ENCODE measurements around the gene BSND.

BSND gene

GRCh38 chr1:54977533-54978297 is 21.0 kb upstream of the BSND start (continued):
- no peak for TF ChIP-seq ZNF426 (tag by site-specific recombination; IDR thresholded peaks at IDR 0.05)

GRCh38 chr1:54978528-54979326 is 20.0 kb upstream of the BSND start:
- ChIA-PET CTCF (interaction anchor here (0.6 to 3.7 kb wide), 6 partner anchors 17 to 67 kb away, joined by 3 to 16 read pairs (median 6); no protein-coding TSS in a partner anchor), POLR2A (interaction anchor here (0.6 kb wide), 1 partner anchor 33 kb away, joined by 3 read pairs; no protein-coding TSS in a partner anchor)
- Histone ChIP-seq H3K36me3 (ENCODE audit: control insufficient read depth in 2 of 2, insufficient read depth in 1 of 2, low read length in 2 of 2) (no peaks in the 10 kb centered on the region), H3K27ac (ENCODE audit: extremely low read depth, low read depth, low read length) (no peak overlapping the region), H3K4me1 (ENCODE audit: control insufficient read depth, insufficient read depth, low read length) (peaks cover 2% of the 10 kb centered on the region; the same call in 1 of the 2 replicates), H3K9me3 (ENCODE audit: control insufficient read depth, insufficient read depth, low read depth, low read length) (no peaks in the 10 kb centered on the region), H3K4me3 (ENCODE audit: low read depth, low read length) (no peak overlapping the region)
- TF ChIP-seq BCL11A (tag by site-specific recombination; IDR thresholded peaks at IDR 0.05; ENCODE audit: low read depth) (no peak), ZNF677 (tag by site-specific recombination; IDR thresholded peaks at IDR 0.05) (no peak), ZNF155 (tag by site-specific recombination; IDR thresholded peaks at IDR 0.05) (no peak), ZNF792 (tag by site-specific recombination; IDR thresholded peaks at IDR 0.05) (no peak), ZNF510 (tag by site-specific recombination; IDR thresholded peaks at IDR 0.05; ENCODE audit: insufficient replicate concordance) (no peak), ZNF830 (tag by site-specific recombination; IDR thresholded peaks at IDR 0.05; ENCODE audit: low read depth) (no peak), PRDM10 (tag by site-specific recombination; IDR thresholded peaks at IDR 0.05) (peak; percentile 45; the same call in 1 of the 2 replicates), ZNF112 (tag by site-specific recombination; IDR thresholded peaks at IDR 0.05) (no peak), PRDM1 (tag by site-specific recombination; IDR thresholded peaks at IDR 0.05) (no peak)

- Histone ChIP-seq H3K4me3 (ENCODE audit: low read depth, low read length) (no peak overlapping the region), H3K9me3 (ENCODE audit: control insufficient read depth, insufficient read depth, low read depth, low read length) (no peaks in the 10 kb centered on the region), H3K27ac (ENCODE audit: extremely low read depth, low read depth, low read length) (no peak overlapping the region), H3K4me1 (ENCODE audit: control insufficient read depth, insufficient read depth, low read length) (peaks cover 5% of the 10 kb centered on the region; the same call in 1 of the 2 replicates), H3K36me3 (ENCODE audit: control insufficient read depth in 2 of 2, insufficient read depth in 1 of 2, low read length in 2 of 2) (no peaks in the 10 kb centered on the region)
- POLR2A ChIA-PET: interaction anchor here (0.6 kb wide), 1 partner anchor 34 kb away, joined by 3 read pairs; no protein-coding TSS in a partner anchor
- CTCF ChIA-PET: interaction anchor here (1.2 to 3.7 kb wide), 3 partner anchors 16 to 33 kb away, joined by 6 to 16 read pairs (median 7); no protein-coding TSS in a partner anchor
- TF ChIP-seq ZNF571 (tag by site-specific recombination; IDR thresholded peaks at IDR 0.05): no peak
- TF ChIP-seq ZSCAN18 (tag by site-specific recombination; IDR thresholded peaks at IDR 0.05): no peak
- no peak for TF ChIP-seq ZNF23 (tag by site-specific recombination; IDR thresholded peaks at IDR 0.05; ENCODE audit: borderline replicate concordance)
- no peak for TF ChIP-seq ZNF16 (tag by site-specific recombination; IDR thresholded peaks at IDR 0.05; ENCODE audit: low read depth)
- TF ChIP-seq ZNF580 (tag by site-specific recombination; IDR thresholded peaks at IDR 0.05): no peak
- TF ChIP-seq ZNF654 (tag by site-specific recombination; IDR thresholded peaks at IDR 0.05; ENCODE audit: low read depth): no peak
- no peak for TF ChIP-seq ZNF701 (tag by site-specific recombination; IDR thresholded peaks at IDR 0.05)
- no peak for TF ChIP-seq PATZ1 (tag by site-specific recombination; IDR thresholded peaks at IDR 0.05)
- TF ChIP-seq ZBTB17 (tag by site-specific recombination; IDR thresholded peaks at IDR 0.05): no peak
- no peak for TF ChIP-seq ZNF843 (tag by site-specific recombination; IDR thresholded peaks at IDR 0.05)
- no peak for TF ChIP-seq ZNF623 (tag by site-specific recombination; IDR thresholded peaks at IDR 0.05)
Observed at GRCh38 chr1:54979327-54979891, 19.3 kb upstream of the BSND start.

Data from HEK293 (cell line).